GM18498 (cell line): ENCODE results near the gene KCNQ1.

Source experiments
- ATAC-seq: cut with Tn5 transposase; IDR thresholded peaks from one replicate; pipeline ENCODE4 v1.9.1; 2021; ENCODE audit warnings: mild to moderate bottlenecking, moderate library complexity; ENCODE audit not compliant: unreplicated experiment

The KCNQ1 gene

GRCh38 chr11:2531277-2531986 lies 86.6 kb downstream of the KCNQ1 start:
- no peak for ATAC-seq

GRCh38 chr11:2531987-2532703 lies 87.3 kb downstream of the KCNQ1 start:
- ATAC-seq = no peak

GRCh38 chr11:2532704-2533586 lies 88.1 kb downstream of the KCNQ1 start:
- ATAC-seq = no peak

- no peak for ATAC-seq
These were observed 88.9 kb downstream of the KCNQ1 start for GRCh38 chr11:2533587-2534133.

GRCh38 chr11:2534134-2534956 lies 89.5 kb downstream of the KCNQ1 start:
- no peak for ATAC-seq

- ATAC-seq = no peak
These were observed 90.3 kb downstream of the KCNQ1 start for GRCh38 chr11:2534957-2535672.

- no peak for ATAC-seq
These were observed 91.0 kb downstream of the KCNQ1 start for GRCh38 chr11:2535673-2536439.

- ATAC-seq = no peak
These were observed 91.7 kb downstream of the KCNQ1 start for GRCh38 chr11:2536440-2536989.

GRCh38 chr11:2537010-2537705 lies 92.3 kb downstream of the KCNQ1 start:
- ATAC-seq = no peak

- no peak for ATAC-seq
These were observed 93.3 kb downstream of the KCNQ1 start for GRCh38 chr11:2537896-2538724.

GRCh38 chr11:2538951-2539350 lies 94.1 kb downstream of the KCNQ1 start:
- ATAC-seq = no peak

- no peak for ATAC-seq
These were observed 94.8 kb downstream of the KCNQ1 start for GRCh38 chr11:2539371-2540222.

- ATAC-seq = no peak
These were observed 95.6 kb downstream of the KCNQ1 start for GRCh38 chr11:2540223-2540991.

- ATAC-seq = no peak
These were observed 96.3 kb downstream of the KCNQ1 start for GRCh38 chr11:2540992-2541680.

- no peak for ATAC-seq
These were observed 97.1 kb downstream of the KCNQ1 start for GRCh38 chr11:2541881-2542361.
